BJ (cell line): ENCODE results near the gene ASB5. TPM values are rescaled to one million over a fixed set of nuclear protein-coding genes. Genes with fewer than 3 reads are reported as not detected.

Source experiments
- CTCF ChIA-PET: fragments of 350-600 bp; formaldehyde crosslinking; extraction: SDS; loops from one replicate; lab custom pipeline; 2021; ENCODE audit warnings: antibody characterized with exemption, inconsistent platforms; lab: Yijun Ruan, JAX
- POLR2A ChIA-PET: fragments of 300-600 bp; sonication (Branson Sonifier 250); formaldehyde crosslinking; extraction: SDS; loops from one replicate; lab custom pipeline; 2021; ENCODE audit warnings: antibody characterized with exemption; lab: Charles Lee
- DNase-seq: peaks from one replicate; pipeline ENCODE4 v3.0.0-alpha.2; 2011; ENCODE audit warnings: low read depth
- H3K27me3 ChIP-seq: 2 replicates; pipeline ENCODE4 v1.6.0; 2011; ENCODE audit warnings: low read length; ENCODE audit not compliant: control insufficient read depth, insufficient read depth
- H3K36me3 ChIP-seq: 2 replicates; pipeline ENCODE4 v1.5.1; 2011; ENCODE audit warnings: low read length; ENCODE audit not compliant: control insufficient read depth, insufficient read depth
- H3K4me3 ChIP-seq: 2 replicates; pipeline ENCODE4 v1.5.1; 2011; ENCODE audit warnings: low read depth, mild to moderate bottlenecking, control low read depth, low read length
- polyA plus RNA-seq: library from polyadenylated mRNA; depleted of rRNA; stranded (reverse); fragments of >200 nt; gene quantifications from 2 replicates; pipeline ENCODE4 v1.2.3, GENCODE V29; 2011
- TF ChIP-seq, protein P1 (sequence below): IDR thresholded peaks from 2 replicates; pipeline ENCODE4 v1.5.1; 2011; ENCODE audit warnings: low read depth, mild to moderate bottlenecking, control low read depth, inconsistent platforms, low read length, moderate library complexity; ENCODE audit not compliant: insufficient read depth

Gene ASB5
- polyA plus RNA-seq, 1 experiment = 63.8 TPM

DNA sequence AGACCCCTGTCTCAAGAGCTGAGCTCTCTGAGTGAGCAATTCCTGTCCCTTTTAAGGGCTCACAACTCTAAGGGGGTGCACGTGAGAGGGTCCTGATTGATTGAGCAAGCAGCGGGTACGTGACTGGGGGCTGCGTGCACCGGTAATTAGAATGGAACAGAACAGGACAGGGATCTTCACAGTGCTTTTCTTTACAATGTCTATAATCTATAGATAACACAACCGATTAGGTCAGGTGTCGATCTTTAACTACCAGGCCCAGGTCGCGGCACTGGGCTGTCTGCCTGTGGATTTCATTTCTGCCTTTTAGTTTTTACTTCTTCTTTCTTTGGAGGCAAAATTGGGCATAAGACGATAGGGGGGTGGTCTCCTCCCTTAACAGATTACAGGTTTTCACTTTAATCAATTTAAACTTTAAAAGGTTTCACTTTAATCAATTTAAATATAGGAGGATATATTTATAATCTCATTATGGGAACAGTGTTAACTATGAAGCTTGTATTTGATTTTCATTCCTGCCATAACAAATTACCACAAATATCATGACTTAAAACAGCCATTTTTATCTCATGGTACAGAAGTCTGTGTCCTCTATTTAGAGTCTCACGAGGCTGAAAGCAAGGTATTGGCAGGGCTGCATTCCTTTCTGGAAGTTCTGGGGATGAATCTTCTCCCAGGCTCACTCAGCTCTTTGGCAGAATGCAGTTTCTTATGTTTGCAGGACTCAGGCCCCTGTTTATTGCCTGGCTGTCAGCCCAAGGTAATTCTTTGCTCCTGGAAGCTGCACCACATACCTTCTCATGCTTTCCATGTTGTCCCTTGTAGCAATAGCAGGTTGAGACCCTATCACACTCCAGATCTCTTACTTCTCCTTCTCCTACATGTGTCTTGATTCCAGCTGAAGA, 78.9 kb downstream of the ASB5 start:
- ChIA-PET POLR2A (interaction anchor here (0.6 kb wide), 1 partner anchor 141 kb away, joined by 5 read pairs; no protein-coding TSS in a partner anchor), CTCF (no interaction called here)
- Histone ChIP-seq H3K4me3 (no peak overlapping the region), H3K27me3 (no peaks in the 10 kb centered on the region), H3K36me3 (no peaks in the 10 kb centered on the region)
- no peak for DNase-seq
- TF ChIP-seq, protein P1, sequence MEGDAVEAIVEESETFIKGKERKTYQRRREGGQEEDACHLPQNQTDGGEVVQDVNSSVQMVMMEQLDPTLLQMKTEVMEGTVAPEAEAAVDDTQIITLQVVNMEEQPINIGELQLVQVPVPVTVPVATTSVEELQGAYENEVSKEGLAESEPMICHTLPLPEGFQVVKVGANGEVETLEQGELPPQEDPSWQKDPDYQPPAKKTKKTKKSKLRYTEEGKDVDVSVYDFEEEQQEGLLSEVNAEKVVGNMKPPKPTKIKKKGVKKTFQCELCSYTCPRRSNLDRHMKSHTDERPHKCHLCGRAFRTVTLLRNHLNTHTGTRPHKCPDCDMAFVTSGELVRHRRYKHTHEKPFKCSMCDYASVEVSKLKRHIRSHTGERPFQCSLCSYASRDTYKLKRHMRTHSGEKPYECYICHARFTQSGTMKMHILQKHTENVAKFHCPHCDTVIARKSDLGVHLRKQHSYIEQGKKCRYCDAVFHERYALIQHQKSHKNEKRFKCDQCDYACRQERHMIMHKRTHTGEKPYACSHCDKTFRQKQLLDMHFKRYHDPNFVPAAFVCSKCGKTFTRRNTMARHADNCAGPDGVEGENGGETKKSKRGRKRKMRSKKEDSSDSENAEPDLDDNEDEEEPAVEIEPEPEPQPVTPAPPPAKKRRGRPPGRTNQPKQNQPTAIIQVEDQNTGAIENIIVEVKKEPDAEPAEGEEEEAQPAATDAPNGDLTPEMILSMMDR = no peak

DNA sequence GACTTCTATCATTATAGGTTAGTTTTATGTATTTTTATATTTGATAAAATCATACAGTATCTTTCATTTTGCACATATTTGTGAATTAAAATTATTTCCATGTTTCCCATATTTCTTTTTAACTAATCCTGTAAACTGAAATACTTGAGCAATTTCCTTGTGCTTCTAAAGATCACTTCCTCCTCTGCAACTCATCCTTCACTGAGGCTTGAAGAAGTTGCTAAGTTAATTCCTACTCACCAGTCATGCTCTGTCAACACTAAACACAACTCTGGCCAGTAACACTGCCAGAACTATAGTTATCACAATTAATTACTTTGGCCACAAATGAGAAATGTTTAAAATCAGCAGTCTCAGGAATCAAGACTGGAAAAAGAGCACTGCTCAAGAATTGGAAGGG, 80.4 kb downstream of the ASB5 start:
- Histone ChIP-seq H3K4me3 (no peak overlapping the region), H3K36me3 (no peaks in the 10 kb centered on the region), H3K27me3 (no peaks in the 10 kb centered on the region)
- TF ChIP-seq, protein P1 = no peak
- ChIA-PET POLR2A (no interaction called here), CTCF (no interaction called here)
- no peak for DNase-seq

DNA sequence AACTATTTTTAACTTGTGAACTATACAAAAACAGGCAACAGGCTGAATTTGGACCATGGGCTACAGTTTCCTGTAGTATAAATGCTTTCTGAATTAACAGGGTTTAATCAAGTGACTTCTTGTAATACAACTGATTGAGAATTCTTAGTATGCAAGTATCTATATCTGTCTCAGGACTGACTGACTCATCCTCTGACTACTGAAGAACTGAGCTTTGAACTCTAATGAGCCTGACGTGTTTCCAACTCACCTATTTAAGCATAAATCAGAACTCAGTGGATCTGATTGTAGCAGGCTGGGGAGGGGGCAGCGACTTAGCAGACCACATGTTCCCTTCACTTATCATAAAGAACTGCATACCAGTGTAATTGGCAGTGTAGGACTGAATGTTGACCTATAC, 81.4 kb downstream of the ASB5 start:
- H3K4me3 ChIP-seq = no peak overlapping the region
- TF ChIP-seq, protein P1 = no peak
- CTCF ChIA-PET = no interaction called here
- no peak for DNase-seq
- H3K27me3 ChIP-seq = no peaks in the 10 kb centered on the region
- POLR2A ChIA-PET = no interaction called here
- H3K36me3 ChIP-seq = no peaks in the 10 kb centered on the region

DNA sequence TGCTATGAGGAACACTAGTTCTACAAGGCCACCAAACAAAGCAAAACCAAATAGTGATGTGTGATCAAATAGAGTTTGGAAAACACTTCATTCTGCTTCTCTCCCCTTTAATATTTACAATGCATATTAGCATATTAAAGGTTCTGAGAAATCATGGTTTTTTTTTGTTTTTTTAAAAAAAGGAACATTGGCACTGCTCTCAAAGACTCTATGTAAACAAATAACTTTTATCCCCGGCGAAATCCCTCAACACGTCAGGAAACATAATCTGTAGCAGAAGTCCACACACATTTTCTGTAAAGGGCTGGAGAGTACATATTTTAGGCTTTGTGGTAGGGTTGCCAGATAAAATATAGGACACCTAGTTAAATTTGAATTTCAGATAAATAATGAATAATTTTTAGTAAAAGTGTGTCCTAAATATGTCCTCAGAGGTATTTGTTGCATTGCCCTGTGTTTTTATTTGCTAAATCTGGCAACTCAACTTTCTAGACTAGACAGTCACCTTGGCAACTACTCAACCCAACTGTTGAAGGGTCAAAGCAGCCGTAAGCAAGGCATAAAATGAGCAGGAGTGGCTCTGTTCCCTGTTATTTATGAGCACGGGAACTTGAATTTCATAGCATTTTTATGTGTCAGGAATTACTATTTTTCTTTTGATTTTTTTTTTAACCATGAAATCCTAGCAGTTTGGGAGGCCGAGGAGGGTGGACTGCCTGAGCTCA, 82.2 kb downstream of the ASB5 start:
- POLR2A ChIA-PET = no interaction called here
- TF ChIP-seq, protein P1 = no peak
- H3K27me3 ChIP-seq = no peaks in the 10 kb centered on the region
- H3K4me3 ChIP-seq = no peak overlapping the region
- DNase-seq = no peak
- CTCF ChIA-PET = no interaction called here
- H3K36me3 ChIP-seq = no peaks in the 10 kb centered on the region

DNA sequence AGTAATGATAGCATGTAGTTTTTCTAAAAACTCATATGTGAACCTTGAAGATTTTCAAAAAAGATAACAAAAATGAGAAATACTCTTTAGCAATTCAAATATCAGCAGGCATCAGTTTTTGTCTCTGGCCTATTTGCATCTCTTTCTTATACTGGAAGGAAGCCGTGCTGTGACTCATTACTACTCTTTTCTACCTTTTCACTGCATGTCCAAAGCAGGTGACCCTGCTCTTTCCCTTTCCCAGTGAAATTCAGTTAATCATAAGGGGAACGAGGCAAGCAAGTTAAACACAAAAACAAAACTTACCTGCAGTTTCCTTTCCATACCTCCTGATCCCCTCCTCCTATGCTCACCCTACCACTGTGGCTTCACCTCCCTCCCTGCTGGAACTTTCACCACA, 83.0 kb downstream of the ASB5 start:
- no peaks in the 10 kb centered on the region for H3K27me3 ChIP-seq
- H3K36me3 ChIP-seq = no peaks in the 10 kb centered on the region
- DNase-seq = no peak
- H3K4me3 ChIP-seq = no peak overlapping the region
- ChIA-PET POLR2A (no interaction called here), CTCF (no interaction called here)
- TF ChIP-seq, protein P1 = no peak
